Epidermal melanocyte (primary cell): ENCODE measurements around the gene PRPF4.
"Not testable (repeated sequence)": the region's sequence is repeated elsewhere in the genome, so short reads cannot be mapped to it uniquely, and the experiment has no call there.

Source experiments
- DNase-seq: peaks from one replicate; pipeline ENCODE4 v3.0.0; 2011; ENCODE audit warnings: low spot score; ENCODE audit not compliant: insufficient read length

The PRPF4 gene

DNA sequence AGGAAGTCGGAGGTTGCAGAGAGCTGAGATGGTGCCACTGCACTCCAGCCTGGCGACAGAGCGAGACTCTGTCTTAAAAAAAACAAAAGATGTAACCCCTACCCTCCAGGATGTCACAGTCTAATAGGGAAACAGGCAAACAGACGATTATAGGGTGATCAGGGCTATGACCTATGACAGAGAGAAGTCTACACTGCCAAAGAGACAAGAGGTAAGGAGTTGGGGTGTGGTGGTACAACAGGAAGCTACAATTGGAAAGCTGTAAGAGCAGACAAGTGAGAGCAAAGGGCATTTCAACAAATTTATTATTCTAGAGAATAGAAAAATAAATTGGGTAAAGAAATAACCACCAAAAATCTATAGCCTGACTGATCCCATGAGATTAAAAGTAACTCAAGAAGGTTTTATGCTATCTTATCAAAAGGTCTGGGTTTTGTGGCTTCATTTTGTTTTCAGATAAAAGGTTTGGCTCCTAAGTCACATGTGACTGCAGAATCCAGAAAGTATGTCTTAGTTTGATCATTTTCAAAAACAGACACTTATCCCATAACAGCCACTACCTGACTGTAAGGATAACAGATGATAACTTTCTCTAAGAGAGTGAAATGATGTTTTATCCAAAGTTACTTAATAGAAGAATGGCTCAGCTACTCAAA lies 7.4 kb upstream of the PRPF4 start:
- no peak for DNase-seq

DNA sequence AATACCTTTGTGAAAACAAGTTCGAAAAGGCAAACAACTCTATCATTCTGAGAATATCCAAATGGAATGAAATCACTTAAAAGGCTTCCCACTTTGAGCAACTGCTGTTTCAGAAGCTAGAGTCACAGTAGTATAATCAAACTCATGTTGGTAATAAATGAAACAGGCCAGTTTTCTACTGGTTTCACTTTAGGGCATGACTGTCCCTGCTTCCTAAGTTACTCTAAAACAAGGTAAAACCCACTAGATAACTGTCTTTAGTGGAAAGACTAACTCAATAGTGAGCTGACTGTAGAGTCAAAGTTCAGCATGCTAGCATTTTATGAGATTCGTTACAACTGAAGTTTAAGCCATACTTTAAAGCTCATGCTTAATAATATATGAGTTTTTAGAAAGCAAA lies 6.1 kb upstream of the PRPF4 start:
- no peak for DNase-seq

DNA sequence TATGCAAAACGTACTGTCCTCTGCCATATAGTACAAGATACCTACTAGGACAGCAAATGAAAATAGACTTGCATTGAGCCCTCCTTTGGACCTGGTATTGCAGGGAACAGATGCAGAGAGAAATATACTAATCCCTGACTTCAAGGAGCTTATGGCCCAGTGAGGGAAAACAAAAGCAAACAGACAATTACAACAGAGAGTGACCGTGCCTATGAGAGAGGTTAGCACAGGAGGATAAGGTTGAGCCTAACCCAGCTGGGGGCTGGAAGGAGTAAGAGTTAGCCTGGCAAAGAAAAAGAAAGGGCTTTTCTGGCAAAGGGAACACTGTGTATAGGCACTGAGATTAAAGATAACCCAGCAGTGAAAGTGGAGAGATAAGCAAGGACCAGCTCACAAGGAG lies 5.6 kb upstream of the PRPF4 start:
- no peak for DNase-seq

DNA sequence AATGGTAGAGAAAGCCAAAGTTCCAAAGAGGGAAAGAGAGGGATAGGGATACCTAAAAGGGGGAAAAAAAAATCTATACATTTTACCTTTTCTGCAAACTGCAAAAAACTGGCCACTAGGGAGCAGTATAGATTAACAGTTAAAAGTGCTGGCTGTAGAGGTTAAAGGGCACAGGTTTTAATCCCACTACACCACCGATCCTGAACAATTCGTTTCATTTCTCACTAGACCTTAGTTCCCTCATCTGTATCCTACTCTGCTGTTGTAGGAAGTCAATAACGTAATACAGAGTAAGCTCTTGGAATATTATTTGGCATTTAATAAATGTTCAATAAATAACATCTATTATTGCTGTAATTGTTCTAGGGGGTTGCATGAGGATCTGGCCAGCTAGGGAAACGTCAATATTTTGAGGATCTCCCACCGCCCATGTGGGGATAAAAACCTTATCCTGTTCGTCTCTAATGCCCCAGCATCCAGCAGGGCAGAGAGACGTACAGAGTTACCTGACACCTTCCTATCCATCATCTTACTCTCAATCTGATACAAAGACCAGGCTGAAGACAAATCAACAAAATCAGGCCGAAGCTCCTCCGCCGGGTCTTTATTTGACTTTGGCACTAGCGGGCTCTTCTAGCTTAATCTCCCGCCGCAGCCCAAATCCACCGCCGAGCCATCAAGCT lies 843 bp upstream of the PRPF4 start:
- DNase-seq = peak; percentile 49

DNA sequence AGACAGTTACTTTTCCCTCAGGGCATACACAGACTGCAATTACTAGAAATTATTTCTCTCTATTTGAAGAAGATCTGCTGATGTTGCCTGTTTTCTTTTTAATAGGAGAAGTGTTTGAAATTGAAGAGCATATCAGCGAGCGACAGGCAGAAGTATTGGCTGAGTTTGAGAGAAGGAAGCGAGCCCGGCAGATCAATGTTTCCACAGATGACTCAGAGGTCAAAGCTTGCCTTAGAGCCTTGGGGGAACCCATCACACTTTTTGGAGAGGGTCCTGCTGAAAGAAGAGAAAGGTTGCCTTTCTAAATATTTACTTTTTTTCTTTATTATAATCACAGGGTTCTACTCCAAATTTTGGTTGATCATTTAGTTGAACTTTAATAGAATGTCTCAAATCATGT lies 3.4 kb downstream of the PRPF4 start:
- no peak for DNase-seq

DNA sequence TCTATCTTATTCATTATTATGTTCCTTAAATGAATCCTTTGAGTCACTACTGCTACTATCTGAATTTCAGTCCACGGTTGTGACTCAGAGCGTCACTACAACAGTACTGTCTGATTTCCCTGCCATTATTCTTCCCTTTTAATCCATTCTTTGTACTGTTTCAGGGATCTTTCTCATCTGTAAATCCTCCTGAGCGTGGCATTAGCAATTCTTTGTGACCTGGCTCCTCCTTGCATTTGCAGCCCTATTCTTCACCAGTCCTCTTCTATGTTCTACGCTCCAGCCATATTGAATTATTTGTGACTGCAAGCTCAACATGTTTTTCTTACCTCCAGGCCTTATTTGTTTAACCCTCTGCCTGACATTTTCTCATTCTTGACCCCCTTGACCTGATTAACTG lies 5.9 kb downstream of the PRPF4 start:
- no peak for DNase-seq

DNA sequence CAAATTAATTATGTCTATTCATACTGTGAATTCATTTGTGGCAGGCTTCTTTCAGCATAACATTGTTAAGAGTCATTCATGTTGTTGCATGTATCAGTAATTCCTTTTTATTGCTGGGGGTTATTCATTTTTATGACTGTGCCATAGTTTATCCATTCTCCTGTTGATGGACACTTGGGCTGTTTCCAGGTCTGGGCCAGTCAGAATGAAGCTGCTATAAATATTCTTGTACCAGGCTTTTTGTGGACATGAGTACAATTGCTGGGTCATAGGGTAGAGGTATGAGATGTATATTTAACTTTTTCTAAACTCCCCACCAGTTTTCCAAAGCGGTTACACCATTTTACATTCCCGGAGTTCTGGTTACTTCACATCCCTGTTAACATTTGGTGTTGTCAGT lies 13.6 kb downstream of the PRPF4 start:
- DNase-seq = no peak

DNA sequence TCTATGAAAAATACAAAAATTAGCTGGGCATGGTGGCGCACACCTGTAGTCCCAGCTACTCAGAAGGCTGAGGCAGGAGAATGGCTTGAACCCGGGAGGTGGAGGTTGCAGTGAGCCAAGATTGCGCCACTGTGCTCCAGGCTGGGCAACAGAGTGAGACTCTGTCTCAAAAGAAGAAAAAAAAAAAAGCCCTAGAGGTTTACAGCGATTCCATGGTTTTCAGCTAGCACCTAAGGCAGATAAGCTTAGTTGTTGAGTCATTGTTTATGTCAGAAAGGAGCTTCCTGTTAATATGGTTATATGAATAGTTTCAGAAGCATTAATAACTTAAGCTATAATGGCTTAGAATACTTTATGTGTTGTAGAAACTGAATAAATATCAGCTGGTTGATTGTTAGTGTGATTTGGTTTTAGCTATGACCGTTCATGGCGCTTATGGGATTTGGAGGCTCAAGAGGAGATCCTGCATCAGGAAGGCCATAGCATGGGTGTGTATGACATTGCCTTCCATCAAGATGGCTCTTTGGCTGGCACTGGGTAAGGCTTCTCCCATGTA lies 14.7 kb downstream of the PRPF4 start:
- DNase-seq = no peak

DNA sequence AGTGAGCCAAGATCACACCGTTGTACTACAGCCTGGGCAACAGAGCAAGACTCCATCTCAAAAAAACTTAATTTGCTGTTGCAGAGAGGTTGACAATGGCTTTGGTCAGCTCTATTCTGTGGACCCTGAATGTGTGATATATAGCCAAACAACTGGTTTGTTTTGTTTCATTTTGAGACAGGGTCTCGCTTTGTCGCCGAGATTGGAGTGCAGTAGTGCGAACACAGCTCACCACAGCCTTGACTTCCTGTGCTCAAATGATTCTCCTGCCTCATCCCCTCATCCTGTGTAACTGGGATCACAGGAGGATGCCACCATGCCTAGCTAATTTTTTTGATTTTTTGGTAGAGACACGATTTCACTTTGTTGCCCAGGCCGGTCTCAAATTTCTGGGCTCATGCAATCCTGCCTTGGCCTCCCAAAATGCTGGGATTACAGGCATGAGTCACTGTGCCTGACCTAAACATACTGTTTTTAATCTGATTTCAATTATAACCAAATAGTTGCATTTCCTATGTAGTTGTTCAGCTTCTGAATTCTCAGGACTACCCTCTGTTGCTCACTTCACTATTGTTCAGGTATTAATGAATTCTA lies 17.9 kb downstream of the PRPF4 start:
- no peak for DNase-seq

DNA sequence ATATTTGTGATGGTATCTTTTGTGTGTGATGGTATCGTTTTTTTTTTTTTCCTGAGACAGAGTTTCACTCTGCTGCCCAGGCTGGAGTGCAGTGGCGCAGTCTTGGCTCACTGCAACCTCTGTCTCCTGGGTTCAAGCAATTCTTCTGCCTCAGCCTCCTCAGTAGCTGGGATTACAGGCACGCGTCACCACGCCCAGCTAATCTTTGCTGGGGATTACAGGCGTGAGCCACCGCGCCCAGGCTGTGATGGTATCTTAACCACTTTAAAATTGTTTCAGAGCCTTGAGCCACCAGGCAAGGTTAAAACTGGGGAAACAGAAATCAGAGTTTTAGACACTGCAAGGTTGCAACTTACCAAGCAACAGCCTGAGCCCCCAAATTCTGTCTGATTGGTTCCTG lies 20.8 kb downstream of the PRPF4 start:
- not testable (repeated sequence) for DNase-seq

DNA sequence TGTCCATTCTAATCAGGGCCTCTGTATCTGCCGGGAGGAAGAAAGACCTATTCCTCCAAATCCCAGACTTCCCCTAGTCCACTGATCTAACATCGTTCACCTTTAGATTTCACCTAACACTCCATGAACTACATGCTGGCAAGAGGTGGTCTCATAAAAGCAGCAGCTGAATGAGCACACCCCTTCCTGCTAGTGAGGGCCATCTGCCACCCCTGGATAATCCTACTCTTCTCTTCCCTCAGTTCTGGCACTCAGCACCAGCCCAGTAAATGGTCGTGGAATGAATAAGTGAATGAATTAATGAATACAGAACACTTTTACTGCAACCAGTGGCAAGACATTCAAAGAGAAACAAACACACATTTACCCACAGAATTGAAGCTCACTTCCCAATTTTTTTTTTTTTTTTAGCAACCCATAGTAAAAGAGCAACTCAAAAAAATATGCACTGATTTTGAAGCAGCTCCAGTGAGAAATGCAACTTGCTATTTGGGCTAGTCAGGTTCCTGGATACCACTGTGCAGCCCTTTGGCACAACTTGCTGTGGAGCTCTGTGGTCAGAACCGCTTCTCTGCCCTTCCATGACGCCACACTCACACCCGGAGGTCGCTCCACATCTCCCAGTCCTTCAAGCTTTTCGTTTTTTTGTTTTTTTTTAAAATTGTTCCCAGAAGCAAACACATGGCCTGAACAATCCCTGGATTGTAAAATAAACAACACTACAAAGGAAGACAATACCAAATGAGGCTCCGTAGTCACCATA lies 21.5 kb downstream of the PRPF4 start:
- no peak for DNase-seq

DNA sequence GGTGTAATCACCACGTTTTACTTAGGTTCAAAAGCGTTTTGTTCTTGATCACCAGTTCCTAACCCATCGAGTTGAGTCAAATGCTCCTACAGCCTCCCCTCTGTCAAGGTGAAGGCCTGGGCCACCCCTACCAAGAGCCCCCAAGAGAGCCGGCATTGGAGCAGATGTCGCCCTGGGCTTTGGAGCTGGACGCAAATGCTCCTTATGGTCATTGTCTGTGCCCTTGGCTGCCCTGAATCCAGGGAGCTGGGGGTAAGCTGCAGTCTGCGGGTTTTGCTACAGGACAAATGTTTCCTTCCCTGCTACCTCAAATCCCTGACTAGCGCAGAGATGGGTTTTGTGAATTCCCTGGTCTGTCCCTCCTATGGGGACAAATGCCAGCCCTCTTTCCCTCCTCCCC lies 22.9 kb downstream of the PRPF4 start:
- DNase-seq = no peak

DNA sequence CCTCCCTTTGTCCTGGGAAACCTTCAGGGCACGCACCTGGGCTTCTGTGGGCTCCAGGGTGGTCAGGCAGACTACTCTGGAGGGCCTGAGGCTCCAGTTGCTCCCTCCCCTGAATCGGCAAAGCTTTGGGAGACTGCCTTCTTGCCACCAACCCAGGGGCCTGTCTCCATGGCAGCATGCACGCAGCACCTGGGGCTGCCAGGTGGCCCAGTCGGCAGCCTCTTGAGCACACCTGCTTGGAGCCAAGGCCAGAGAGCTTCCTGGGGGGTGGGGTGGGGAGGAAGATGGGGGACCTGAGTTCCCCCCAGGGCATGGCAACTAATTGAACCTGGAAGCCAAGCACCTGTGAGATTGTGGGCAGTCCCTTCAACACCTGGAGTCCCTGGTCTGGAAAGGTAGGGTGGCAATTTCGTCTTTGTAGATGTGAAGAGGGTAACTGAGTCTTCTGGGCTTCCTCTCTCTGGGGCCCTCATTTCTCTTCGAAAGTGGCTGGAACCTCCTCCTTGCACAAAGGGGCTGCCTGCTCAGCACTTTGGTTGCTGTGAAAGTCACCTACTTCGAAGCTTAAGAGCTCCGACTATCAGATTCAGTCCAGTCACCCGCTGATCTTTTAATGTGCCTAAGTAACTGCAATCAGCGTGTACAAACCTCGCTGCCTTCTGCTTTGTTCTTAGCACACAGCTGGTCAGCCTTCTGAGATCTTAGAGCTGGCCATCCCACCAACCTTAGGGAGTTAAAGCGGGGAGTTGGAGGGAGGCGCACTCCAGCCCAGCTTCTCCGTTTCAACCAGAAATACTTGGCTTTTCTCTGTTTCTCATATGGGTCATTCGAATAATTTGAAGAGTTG lies 23.7 kb downstream of the PRPF4 start:
- no peak for DNase-seq

DNA sequence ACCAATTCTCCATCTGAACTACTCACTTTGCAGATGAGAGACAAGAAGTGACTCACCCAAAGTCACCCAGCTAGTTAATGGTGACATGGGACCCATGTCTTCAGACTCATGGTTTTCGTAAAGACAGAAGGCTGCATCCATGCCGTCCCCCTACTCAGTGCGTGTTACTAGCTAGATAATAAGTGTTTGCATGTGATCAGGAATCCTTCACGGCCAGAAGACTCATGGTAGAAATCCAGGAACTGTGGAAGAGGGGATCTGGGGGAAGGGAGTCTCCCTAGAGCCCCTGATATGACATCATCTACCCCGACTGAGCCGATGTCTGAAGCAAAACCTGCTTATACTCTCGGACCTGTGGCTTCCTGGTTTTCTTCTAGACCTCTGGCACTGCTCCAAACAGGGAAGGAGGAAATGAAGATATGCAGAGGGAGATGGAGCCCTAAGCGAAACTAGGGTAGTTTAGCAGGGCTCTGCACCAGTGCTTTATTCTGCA lies 24.4 kb downstream of the PRPF4 start:
- DNase-seq = no peak

DNA sequence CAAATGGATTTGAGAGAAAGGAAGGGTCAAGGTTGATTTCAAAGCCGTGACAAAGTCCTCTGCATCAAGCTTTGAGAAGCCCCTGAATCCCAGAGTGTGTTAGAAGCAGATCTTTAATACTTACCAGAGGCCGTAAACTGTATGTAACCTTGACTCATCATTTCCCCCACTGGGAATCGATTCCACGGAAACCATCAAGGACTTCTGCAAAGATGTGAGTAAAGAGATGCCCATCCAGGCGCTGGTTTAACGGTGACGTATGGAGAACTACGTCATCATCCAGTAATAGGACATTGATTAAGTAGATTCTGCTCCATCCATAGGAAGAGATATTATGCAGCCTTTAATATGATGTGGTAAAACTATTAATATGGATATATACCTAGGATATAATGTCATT lies 26.1 kb downstream of the PRPF4 start:
- DNase-seq = no peak

DNA sequence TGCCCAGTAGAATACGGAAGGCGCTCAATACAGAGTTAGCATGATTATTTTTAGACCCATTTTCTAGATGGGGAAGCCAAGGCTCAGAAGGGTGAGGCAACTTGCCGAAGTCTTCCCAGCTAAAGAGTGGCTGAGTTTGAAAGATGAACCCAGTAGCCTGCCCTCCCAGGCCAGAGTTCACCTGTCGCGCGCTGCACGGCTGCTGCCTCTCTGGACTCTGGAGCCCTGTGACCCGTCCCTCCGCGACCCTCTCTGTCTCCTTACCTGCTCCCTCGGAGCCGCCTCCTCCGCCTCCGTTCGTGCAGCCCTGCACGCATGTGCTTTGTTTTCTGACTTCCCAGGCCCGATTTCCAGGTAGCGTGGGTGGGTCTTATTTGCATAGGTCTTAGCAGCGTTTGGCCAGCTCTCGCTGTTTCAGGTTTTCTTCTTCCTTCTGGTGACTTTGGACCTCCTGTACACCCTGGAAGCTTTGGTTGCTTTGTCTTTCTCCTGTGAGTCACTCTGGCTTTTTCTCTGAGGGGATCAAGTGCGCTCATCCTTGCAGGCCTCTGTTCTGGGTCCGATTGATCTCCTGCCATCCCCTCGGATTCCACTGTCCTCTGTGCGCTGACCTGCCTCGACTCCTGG lies 27.4 kb downstream of the PRPF4 start, which contains the start of gene RNF183:
Gene RNF183, minus strand, starts transcription at position 585 of the 627 bp plus-strand sequence. CDS start 5,192 bp downstream, outside the sequence.
- no peak for DNase-seq

DNA sequence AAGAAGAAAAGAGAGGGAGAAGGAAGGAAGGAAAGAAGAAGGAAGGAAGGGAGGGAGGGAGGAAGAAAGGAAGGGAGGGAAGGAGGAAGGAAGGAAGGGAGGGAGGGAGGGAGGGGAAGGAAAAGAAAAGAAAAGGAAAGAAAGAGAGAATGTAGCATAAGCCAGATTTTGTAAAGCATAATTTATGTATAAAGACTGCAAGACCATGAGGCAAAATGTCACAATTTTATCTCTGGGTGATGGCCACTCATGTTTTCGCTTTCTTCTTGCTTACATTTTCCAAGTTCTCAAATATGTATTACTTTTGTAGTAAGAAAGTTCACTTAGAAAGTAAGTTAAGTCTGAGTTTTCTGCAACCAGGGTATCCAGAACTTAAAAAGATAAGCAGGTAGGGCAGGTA lies 31.1 kb downstream of the PRPF4 start:
- no peak for DNase-seq

DNA sequence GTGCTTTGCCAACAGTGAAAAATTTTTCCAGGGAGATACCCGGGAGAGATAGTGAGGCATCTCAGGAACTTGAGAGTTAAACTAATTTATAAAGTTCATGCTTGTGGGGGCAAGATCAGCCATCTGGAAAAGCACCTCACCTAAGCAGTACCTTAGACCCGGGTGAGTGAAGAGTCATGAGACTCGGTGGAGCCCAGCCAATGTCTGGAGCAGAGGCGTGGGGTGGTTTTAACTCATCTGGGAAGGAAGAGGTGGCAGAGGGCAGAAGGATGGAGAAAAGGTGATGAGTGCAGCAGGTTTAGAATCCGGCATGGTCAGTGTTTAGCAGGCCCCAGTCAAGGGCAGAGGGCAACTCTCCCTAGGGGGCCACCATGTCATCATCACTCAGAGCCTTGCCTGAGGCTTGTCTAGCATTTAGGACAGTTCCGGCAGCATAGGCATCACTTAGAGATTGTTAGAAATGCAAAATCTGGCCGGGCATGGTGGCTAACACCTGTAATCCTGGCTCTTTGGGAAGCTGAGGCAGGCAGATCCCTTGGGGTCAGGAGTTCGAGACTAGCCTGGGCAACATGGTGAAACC lies 32.0 kb downstream of the PRPF4 start:
- DNase-seq = no peak

DNA sequence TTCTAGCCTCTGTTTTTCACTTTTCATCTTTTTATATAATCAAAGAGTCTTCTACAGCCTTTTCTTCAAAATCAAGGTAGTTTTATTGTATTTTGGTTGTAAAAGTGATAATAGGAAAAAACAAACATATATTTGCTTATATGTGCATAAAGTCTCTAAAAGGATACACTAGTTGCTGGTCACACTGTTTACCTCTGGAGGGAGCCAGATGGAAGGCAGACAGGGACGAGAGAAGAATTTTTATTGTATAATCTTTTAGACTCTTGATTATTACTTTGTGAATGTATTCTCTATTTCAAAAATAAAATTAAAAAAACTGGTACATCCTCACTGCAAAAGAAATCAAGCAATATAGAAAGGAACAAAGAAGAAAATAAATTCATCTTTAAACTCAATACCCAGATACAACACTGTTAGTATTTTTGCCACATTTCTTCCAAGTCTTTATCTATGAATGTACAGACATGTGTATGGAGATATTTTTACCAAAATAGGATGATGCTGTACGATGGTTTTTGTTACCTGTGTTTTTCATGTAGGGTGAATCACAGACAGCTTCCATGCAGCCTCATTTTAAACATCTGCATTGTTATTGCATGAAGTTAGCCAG lies 33.9 kb downstream of the PRPF4 start:
- peak; percentile 27 for DNase-seq
